ENCODE measurements around the gene EIF4A3. TPM values are rescaled to one million over a fixed set of nuclear protein-coding genes. Genes with fewer than 3 reads are reported as not detected.

Gene EIF4A3
- total RNA-seq, 1 experiment from 2014 or later, result 124 TPM

DNA sequence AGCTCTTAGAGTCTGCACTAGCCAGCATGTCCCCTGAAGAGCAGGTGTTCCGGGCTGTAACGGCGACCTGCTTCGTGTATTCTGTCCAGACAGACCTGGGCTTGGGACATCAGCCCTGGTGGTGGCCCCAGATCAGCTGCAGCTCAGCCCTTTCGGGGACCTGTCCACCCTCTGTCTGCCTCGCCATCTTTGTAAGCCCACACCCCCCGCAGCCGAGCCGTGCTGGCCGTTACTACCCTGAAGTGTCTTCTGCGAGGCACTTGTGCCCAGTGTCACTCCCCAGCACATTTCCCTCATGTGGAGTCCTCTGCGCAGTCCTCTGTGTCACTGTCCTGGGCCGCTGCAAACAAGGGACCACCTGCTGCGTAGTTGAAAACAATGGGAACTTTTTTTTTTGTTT, 33.3 kb upstream of the EIF4A3 start:
- Mint-ChIP-seq H3K4me3 (ENCODE audit: low read depth, unreplicated experiment) (no peak overlapping the region), H3K9me3 (ENCODE audit: low read depth, unreplicated experiment) (no peaks in the 10 kb centered on the region), H3K27ac (ENCODE audit: unreplicated experiment) (no peak overlapping the region), H3K4me1 (ENCODE audit: low read depth, unreplicated experiment) (peaks cover 6% of the 10 kb centered on the region), H3K36me3 (ENCODE audit: insufficient read depth, unreplicated experiment) (peaks cover 6% of the 10 kb centered on the region), H3K27me3 (ENCODE audit: unreplicated experiment) (no peaks in the 10 kb centered on the region)
- TF ChIP-seq, protein P1, sequence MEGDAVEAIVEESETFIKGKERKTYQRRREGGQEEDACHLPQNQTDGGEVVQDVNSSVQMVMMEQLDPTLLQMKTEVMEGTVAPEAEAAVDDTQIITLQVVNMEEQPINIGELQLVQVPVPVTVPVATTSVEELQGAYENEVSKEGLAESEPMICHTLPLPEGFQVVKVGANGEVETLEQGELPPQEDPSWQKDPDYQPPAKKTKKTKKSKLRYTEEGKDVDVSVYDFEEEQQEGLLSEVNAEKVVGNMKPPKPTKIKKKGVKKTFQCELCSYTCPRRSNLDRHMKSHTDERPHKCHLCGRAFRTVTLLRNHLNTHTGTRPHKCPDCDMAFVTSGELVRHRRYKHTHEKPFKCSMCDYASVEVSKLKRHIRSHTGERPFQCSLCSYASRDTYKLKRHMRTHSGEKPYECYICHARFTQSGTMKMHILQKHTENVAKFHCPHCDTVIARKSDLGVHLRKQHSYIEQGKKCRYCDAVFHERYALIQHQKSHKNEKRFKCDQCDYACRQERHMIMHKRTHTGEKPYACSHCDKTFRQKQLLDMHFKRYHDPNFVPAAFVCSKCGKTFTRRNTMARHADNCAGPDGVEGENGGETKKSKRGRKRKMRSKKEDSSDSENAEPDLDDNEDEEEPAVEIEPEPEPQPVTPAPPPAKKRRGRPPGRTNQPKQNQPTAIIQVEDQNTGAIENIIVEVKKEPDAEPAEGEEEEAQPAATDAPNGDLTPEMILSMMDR (IDR thresholded peaks at IDR 0.05; ENCODE audit: unreplicated experiment), result no peak
- intact Hi-C loops (cut with micrococcal nuclease; ENCODE audit: unreplicated experiment), result no loop called here
- BruUV-seq (replicated peaks), result no TSS peak
- CTCF ChIA-PET, result no interaction called here
- DNase-seq, result no peak

DNA sequence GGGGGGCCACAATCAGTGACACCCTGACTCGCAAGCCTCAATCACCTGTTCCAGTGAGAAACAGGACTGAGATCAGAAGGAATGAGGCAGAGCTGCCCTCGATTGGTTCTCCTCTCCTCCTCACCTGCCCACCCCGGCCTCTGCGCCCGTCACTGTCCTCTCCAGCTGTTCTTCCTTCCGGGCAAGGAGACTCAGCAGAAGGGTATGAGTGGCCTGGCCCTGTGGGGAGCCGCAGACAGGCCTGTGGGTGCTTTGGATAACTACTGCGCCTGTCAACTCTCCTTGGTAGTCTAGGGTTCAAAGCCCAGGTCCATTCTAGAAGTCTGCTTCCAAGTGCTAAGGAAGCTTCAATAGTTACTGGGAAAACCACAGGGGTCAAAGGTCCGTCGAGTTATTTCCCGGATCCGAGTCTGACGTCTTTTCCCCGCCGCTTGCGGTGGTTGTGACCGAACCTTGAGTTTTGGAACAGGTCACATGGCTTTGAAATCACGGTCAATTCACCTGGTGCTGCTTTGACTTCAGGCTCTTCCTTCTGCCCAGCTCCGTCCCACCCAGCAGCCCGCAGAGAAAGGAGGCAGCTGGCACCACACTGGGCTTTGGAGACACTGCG, 31.2 kb upstream of the EIF4A3 start:
- TF ChIP-seq, protein P1 (IDR thresholded peaks at IDR 0.05; ENCODE audit: unreplicated experiment), result no peak
- no peak overlapping the region for H3K27ac Mint-ChIP-seq (ENCODE audit: unreplicated experiment)
- no peak overlapping the region for H3K4me3 Mint-ChIP-seq (ENCODE audit: low read depth, unreplicated experiment)
- H3K9me3 Mint-ChIP-seq (ENCODE audit: low read depth, unreplicated experiment), result no peaks in the 10 kb centered on the region
- peaks cover 10% of the 10 kb centered on the region for H3K4me1 Mint-ChIP-seq (ENCODE audit: low read depth, unreplicated experiment)
- CTCF ChIA-PET, result no interaction called here
- BruUV-seq (replicated peaks), result no TSS peak
- intact Hi-C loops (cut with micrococcal nuclease; ENCODE audit: unreplicated experiment), result no loop called here
- DNase-seq, result no peak
- H3K36me3 Mint-ChIP-seq (ENCODE audit: insufficient read depth, unreplicated experiment), result peaks cover 6% of the 10 kb centered on the region
- no peaks in the 10 kb centered on the region for H3K27me3 Mint-ChIP-seq (ENCODE audit: unreplicated experiment)

DNA sequence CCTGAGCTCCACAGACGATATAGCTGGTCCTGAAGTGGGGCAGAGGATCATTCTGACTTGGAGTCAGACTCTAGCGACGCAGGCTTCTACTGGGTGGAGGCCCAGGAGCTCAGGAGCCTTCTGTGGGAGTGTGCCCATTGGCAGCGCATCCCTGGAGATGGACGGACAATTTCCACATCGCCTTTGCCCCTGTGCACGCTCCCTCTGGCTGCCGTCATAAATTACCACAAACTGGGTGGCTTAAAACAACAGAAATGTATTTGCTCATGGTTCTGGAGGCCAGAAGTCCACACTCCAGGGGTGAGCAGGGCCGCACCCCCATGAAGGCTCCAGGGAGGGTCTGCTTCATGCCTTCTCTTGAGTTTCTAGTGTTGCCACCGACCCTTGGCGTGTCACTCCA, 29.8 kb upstream of the EIF4A3 start:
- CTCF ChIA-PET, result no interaction called here
- no TSS peak for BruUV-seq (replicated peaks)
- Mint-ChIP-seq H3K27ac (ENCODE audit: unreplicated experiment) (no peak overlapping the region), H3K4me1 (ENCODE audit: low read depth, unreplicated experiment) (peaks cover 10% of the 10 kb centered on the region), H3K27me3 (ENCODE audit: unreplicated experiment) (no peaks in the 10 kb centered on the region), H3K36me3 (ENCODE audit: insufficient read depth, unreplicated experiment) (peaks cover 6% of the 10 kb centered on the region), H3K4me3 (ENCODE audit: low read depth, unreplicated experiment) (no peak overlapping the region), H3K9me3 (ENCODE audit: low read depth, unreplicated experiment) (no peaks in the 10 kb centered on the region)
- DNase-seq, result no peak
- intact Hi-C loops (cut with micrococcal nuclease; ENCODE audit: unreplicated experiment), result no loop called here
- TF ChIP-seq, protein P1 (IDR thresholded peaks at IDR 0.05; ENCODE audit: unreplicated experiment), result no peak

DNA sequence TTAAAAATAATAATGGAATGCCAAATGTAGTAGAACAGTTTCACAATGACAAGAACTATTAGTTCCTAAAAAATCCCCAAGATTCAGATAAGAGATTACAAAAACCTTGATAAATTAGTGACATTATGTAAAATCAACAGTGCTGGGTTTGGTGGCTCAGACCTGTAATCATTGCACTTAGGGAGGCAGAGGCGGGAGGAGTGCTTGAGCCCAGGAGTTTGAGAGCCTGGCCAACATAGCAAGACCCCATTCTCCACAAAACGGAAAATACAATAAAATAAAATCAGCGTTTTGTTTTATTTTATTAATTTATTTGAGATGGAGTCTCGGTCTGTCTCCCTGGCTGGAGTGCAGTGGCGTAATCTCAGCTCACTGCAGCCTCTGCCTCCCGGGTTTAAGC, 27.0 kb upstream of the EIF4A3 start:
- H3K27ac Mint-ChIP-seq (ENCODE audit: unreplicated experiment), result no peak overlapping the region
- intact Hi-C loops (cut with micrococcal nuclease; ENCODE audit: unreplicated experiment), result no loop called here
- no peaks in the 10 kb centered on the region for H3K9me3 Mint-ChIP-seq (ENCODE audit: low read depth, unreplicated experiment)
- BruUV-seq (replicated peaks), result no TSS peak
- H3K4me1 Mint-ChIP-seq (ENCODE audit: low read depth, unreplicated experiment), result peaks cover 33% of the 10 kb centered on the region
- no peak overlapping the region for H3K4me3 Mint-ChIP-seq (ENCODE audit: low read depth, unreplicated experiment)
- TF ChIP-seq, protein P1 (IDR thresholded peaks at IDR 0.05; ENCODE audit: unreplicated experiment), result no peak
- CTCF ChIA-PET, result no interaction called here
- no peak for DNase-seq
- no peaks in the 10 kb centered on the region for H3K27me3 Mint-ChIP-seq (ENCODE audit: unreplicated experiment)
- peaks cover 19% of the 10 kb centered on the region for H3K36me3 Mint-ChIP-seq (ENCODE audit: insufficient read depth, unreplicated experiment)
